Breast epithelium (tissue), 4 donors: ENCODE results near the gene FCGR2B. TPM values are rescaled to one million over a fixed set of nuclear protein-coding genes. Genes with fewer than 3 reads are reported as not detected.
A peak's percentile ranks its signal among the peaks of the same experiment; 100 is the strongest.
"Not testable (repeated sequence)": the region's sequence is repeated elsewhere in the genome, so short reads cannot be mapped to it uniquely, and the experiment has no call there.

Experiments used
- DNase-seq, 2 donors: peaks; one replicate each; pipeline ENCODE4 v3.0.0-alpha.2; 2019; ENCODE audit warnings: low spot score in 2 of 2
- H3K27ac ChIP-seq, 2 donors: fragments of 200-600 bp; sonication (generic) in 1 of 2; one replicate each; pipeline ENCODE4 v1.5.1; 2016 to 2019; ENCODE audit warnings: mild to moderate bottlenecking in 1 of 2
- H3K27me3 ChIP-seq, 2 donors: fragments of 200-600 bp; sonication (generic) in 1 of 2; one replicate each; pipeline versions ENCODE4 v1.5.1 to v1.6.0; 2017 to 2019; ENCODE audit warnings: control low read depth in 1 of 2, mild to moderate bottlenecking in 1 of 2
- H3K36me3 ChIP-seq: fragments of 200-600 bp; one replicate; pipeline ENCODE4 v1.5.1; 2019
- H3K4me1 ChIP-seq, 2 donors: fragments of 200-600 bp; sonication (generic); one replicate each; pipeline ENCODE4 v1.5.1; 2016 to 2019; ENCODE audit warnings: control low read depth in 1 of 2
- H3K4me3 ChIP-seq, 3 donors: fragments of 200-600 bp; sonication (generic); 1 replicate in 2 of 3; 2 replicates in 1 of 3; pipeline ENCODE4 v1.5.1; 2016 to 2019; ENCODE audit warnings: mild to moderate bottlenecking in 3 of 3, moderate library complexity in 2 of 3
- H3K9me3 ChIP-seq, 2 donors: fragments of 200-600 bp; sonication (generic) in 1 of 2; one replicate each; pipeline ENCODE4 v1.5.1; 2016 to 2019; ENCODE audit warnings: control low read depth in 1 of 2
- intact Hi-C: fragments of 100-400 bp; cut with DNase I; formaldehyde crosslinking; loops from one replicate; pipeline ENCODE4 v1.15.1; 2023; ENCODE audit warnings: low total_unique reads
- total RNA-seq, 3 donors: library from RNA; depleted of rRNA; stranded (reverse); fragments of >200 nt; gene quantifications; one replicate each; pipeline ENCODE4 v1.1.0, GENCODE V29; 2016
- TF ChIP-seq, protein P1 (sequence below), 3 donors: fragments of 450-650 bp; IDR thresholded peaks; one replicate each; pipeline ENCODE4 v1.5.1; 2016 to 2017; ENCODE audit warnings: antibody characterized with exemption in 3 of 3, mild to moderate bottlenecking in 3 of 3, moderate library complexity in 3 of 3

FCGR2B gene
- total RNA-seq, 3 donors from 2014 or later, result 5.6 to 124 (median 40.0) TPM

- H3K4me1 ChIP-seq, H3K27me3 ChIP-seq, H3K9me3 ChIP-seq, H3K36me3 ChIP-seq, H3K27ac ChIP-seq, DNase-seq, H3K4me3 ChIP-seq, intact Hi-C loops: not testable (repeated sequence)
- TF ChIP-seq, protein P1, sequence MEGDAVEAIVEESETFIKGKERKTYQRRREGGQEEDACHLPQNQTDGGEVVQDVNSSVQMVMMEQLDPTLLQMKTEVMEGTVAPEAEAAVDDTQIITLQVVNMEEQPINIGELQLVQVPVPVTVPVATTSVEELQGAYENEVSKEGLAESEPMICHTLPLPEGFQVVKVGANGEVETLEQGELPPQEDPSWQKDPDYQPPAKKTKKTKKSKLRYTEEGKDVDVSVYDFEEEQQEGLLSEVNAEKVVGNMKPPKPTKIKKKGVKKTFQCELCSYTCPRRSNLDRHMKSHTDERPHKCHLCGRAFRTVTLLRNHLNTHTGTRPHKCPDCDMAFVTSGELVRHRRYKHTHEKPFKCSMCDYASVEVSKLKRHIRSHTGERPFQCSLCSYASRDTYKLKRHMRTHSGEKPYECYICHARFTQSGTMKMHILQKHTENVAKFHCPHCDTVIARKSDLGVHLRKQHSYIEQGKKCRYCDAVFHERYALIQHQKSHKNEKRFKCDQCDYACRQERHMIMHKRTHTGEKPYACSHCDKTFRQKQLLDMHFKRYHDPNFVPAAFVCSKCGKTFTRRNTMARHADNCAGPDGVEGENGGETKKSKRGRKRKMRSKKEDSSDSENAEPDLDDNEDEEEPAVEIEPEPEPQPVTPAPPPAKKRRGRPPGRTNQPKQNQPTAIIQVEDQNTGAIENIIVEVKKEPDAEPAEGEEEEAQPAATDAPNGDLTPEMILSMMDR (IDR thresholded peaks at IDR 0.05), result peak in 1 of 3 donors; percentile 16
These were observed 15.2 kb upstream of the FCGR2B start for GRCh38 chr1:161647507-161648360.

DNA sequence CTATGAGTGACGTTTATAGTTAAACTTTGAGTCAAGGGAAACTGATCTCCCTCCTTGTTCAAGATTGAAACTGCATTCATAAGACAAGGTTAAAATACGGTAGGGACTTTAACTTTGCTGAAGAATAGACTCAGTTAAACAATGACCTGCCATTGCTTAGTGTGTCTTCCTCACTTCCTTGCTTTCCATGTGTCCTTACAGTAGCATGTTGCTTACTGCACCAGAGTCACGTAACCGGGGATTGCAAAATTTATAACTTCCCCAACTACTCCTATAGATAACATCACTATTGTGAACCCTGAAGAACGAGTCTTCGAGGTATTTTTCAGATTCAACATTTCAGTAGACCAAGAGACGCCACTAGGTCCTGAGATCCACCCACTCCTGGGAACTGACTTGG lies 9.4 kb upstream of the FCGR2B start:
- H3K27ac ChIP-seq, H3K27me3 ChIP-seq, H3K4me3 ChIP-seq, H3K36me3 ChIP-seq, intact Hi-C loops, DNase-seq, H3K4me1 ChIP-seq, H3K9me3 ChIP-seq: not testable (repeated sequence)

- H3K4me3 ChIP-seq, H3K27ac ChIP-seq, H3K9me3 ChIP-seq, H3K4me1 ChIP-seq, H3K36me3 ChIP-seq, intact Hi-C loops, H3K27me3 ChIP-seq, DNase-seq: not testable (repeated sequence)
These were observed 9.0 kb upstream of the FCGR2B start for GRCh38 chr1:161653971-161654370.

DNA sequence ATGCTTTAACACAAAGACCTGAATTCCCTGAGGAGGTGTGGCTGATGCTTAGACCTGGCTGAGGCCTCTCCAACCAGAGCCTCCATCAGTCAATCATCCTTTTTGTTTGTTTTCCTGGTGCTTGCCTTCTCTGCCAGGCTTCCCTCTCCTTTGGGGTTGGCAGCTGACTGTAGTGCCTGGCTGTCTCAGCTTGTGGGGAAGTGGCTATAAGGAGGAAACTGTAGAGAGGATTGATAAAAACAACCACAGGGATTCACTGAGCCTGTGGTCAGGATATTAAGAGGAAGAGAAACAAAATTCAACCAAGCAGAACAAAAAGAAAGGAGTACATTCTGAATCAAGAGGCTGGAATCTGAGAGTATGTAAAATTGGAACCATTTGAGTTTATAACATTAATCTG lies 4.4 kb upstream of the FCGR2B start:
- intact Hi-C loops, result not testable (repeated sequence)

GRCh38 chr1:161661660-161662311 lies 1.2 kb upstream of the FCGR2B start:
- not testable (repeated sequence) for H3K4me3 ChIP-seq

More for the DNA sequence above, 4.4 kb upstream of the FCGR2B start:
- DNase-seq, H3K27me3 ChIP-seq, H3K27ac ChIP-seq, H3K9me3 ChIP-seq, H3K4me3 ChIP-seq, H3K36me3 ChIP-seq, H3K4me1 ChIP-seq: not testable (repeated sequence)

DNA sequence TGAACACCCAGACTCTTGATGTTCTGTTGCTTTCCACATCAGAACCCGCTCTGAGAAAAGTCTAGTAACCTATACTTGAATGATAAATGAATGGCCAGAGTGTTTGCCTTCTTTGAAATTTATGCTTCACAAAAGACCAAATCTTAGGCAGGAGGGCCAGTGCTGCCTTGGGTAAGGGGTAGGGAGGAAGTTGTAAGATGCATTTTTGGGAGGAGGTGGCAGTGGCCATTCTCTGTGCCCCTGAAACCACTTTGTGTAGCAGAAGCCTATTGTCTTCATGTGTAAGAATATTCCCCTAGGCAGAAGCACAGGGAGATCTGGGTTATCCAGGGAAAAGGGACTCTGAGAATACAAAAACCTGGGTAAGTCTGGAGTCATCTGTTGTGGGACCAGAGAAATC lies 626 bp downstream of the FCGR2B start:
- intact Hi-C loops, H3K4me1 ChIP-seq, H3K27ac ChIP-seq, H3K9me3 ChIP-seq, H3K4me3 ChIP-seq, H3K36me3 ChIP-seq, DNase-seq, H3K27me3 ChIP-seq: not testable (repeated sequence)

More at GRCh38 chr1:161661660-161662311, 1.2 kb upstream of the FCGR2B start:
- DNase-seq, H3K4me1 ChIP-seq, H3K36me3 ChIP-seq, H3K27ac ChIP-seq, H3K9me3 ChIP-seq, intact Hi-C loops, H3K27me3 ChIP-seq: not testable (repeated sequence)

GRCh38 chr1:161664689-161665088 lies 1.7 kb downstream of the FCGR2B start:
- H3K27ac ChIP-seq, H3K4me3 ChIP-seq, H3K9me3 ChIP-seq, H3K36me3 ChIP-seq, intact Hi-C loops, H3K4me1 ChIP-seq, H3K27me3 ChIP-seq, DNase-seq: not testable (repeated sequence)

GRCh38 chr1:161671045-161672020 lies 8.4 kb downstream of the FCGR2B start:
- H3K4me1 ChIP-seq, intact Hi-C loops, DNase-seq, H3K36me3 ChIP-seq, H3K4me3 ChIP-seq, H3K9me3 ChIP-seq, H3K27me3 ChIP-seq, H3K27ac ChIP-seq: not testable (repeated sequence)

DNA sequence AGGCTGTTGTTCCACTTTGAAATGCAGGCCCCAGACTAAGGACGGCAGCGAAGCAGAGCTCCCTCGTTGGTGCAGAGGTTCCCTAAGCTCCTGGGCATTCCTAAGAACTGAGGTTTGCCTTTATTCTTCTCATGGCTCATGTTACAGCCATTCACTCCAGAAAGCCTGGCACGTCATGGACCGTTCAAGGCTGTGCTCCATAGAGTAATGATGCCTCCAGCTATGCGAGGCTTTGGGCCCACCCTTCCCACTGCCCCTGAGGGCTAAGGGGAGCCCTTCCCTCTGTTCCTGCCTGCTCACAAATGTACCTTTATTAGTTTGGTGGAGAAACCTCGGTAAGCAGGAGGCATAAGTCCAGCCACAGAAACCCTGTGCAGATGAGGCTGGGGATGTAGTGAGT lies 10.5 kb downstream of the FCGR2B start:
- not testable (repeated sequence) for DNase-seq, H3K27ac ChIP-seq

DNA sequence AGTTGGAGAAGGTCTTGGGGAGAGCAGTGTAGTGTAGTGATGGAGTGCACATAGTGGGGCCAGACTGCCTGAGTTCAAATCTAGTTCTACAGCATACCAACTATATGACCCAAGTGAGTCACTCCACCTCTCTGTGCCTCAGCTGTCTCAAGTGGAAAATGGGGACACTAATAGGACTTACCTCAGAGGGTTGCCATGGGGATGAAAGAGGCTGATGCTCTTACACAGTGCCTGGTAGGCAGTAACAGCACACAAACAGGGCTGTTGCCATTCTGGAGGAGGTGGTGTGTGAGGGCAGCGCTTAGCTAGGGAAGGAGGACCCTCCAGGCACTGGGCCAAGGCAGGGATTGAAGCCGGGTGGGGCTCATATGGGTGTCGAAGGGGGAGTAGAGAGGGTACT lies 11.5 kb downstream of the FCGR2B start:
- H3K4me1 ChIP-seq, H3K9me3 ChIP-seq, intact Hi-C loops: not testable (repeated sequence)

More for the DNA sequence above, 10.5 kb downstream of the FCGR2B start:
- H3K4me1 ChIP-seq, H3K4me3 ChIP-seq, H3K36me3 ChIP-seq, H3K9me3 ChIP-seq, intact Hi-C loops, H3K27me3 ChIP-seq: not testable (repeated sequence)

DNA sequence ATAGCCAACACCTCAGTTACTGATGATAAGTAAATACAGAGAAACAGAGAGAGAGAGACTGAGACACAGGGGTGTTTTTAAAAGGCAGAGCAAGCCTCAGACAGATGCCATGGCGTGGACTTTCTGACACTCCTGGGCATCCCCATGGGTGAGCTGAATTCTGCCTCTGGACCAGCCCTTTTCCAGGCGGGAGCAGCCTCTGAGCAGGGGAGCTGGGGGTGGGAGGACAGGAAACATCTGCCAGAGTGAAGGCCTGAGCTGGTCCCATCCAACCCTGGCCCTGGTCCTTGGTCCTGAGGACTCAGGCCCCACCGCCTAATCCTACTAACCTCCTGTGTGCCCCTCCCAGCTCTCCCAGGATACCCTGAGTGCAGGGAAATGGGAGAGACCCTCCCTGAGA lies 12.0 kb downstream of the FCGR2B start:
- H3K4me1 ChIP-seq, H3K27ac ChIP-seq, H3K36me3 ChIP-seq, H3K27me3 ChIP-seq, DNase-seq, H3K9me3 ChIP-seq, H3K4me3 ChIP-seq, intact Hi-C loops: not testable (repeated sequence)

More for the DNA sequence above, 11.5 kb downstream of the FCGR2B start:
- H3K27ac ChIP-seq, H3K27me3 ChIP-seq, H3K4me3 ChIP-seq, H3K36me3 ChIP-seq, DNase-seq: not testable (repeated sequence)
